SK-N-SH treated with all-trans-retinoic acid at 6 μM for 48 hours (cell line): Measurements from ENCODE around the gene TANGO2.

ENCODE experiments used
- ATAC-seq: fragments of 200-7000 bp; cut with Tn5 transposase; 3 replicates; pipeline ENCODE4 v1.9.1; 2020; ENCODE audit warnings: mild to moderate bottlenecking, moderate library complexity
- ARNTL ChIP-seq: fragments of 450-650 bp; formaldehyde crosslinking; IDR thresholded peaks from 2 replicates; pipeline ENCODE4 v1.5.0; 2020; ENCODE audit warnings: low read depth, mild to moderate bottlenecking, moderate library complexity, borderline replicate concordance
- BACH2 ChIP-seq: fragments of 250-450 bp; sonication (Bioruptor Pico); IDR thresholded peaks from 2 replicates; pipeline ENCODE4 v1.9.0; 2021; ENCODE audit warnings: mild to moderate bottlenecking, borderline replicate concordance
- CREB5 ChIP-seq: fragments of 250-450 bp; sonication (Bioruptor Pico); IDR thresholded peaks from 2 replicates; pipeline ENCODE4 v1.5.1; 2020; ENCODE audit warnings: low read depth, mild to moderate bottlenecking, moderate library complexity
- CSDC2 ChIP-seq: fragments of 250-450 bp; sonication (Bioruptor Pico); IDR thresholded peaks from 2 replicates; pipeline ENCODE4 v1.5.0; 2020; ENCODE audit warnings: mild to moderate bottlenecking, moderate library complexity
- ESRRG ChIP-seq: fragments of 250-450 bp; sonication (Bioruptor Pico); IDR thresholded peaks from 2 replicates; pipeline ENCODE4 v1.6.1; 2021; ENCODE audit warnings: mild to moderate bottlenecking
- GLIS3 ChIP-seq: fragments of 250-450 bp; sonication (Bioruptor Pico); IDR thresholded peaks from 2 replicates; pipeline ENCODE4 v1.5.0; 2020; ENCODE audit warnings: mild to moderate bottlenecking, moderate library complexity
- ISL1 ChIP-seq: fragments of 250-450 bp; sonication (Bioruptor Pico); IDR thresholded peaks from 2 replicates; pipeline ENCODE4 v2.1.2; 2022; ENCODE audit warnings: mild to moderate bottlenecking, moderate library complexity
- POU6F1 ChIP-seq: fragments of 250-450 bp; sonication (Bioruptor Pico); IDR thresholded peaks from 2 replicates; pipeline ENCODE4 v1.8.0; 2021; ENCODE audit warnings: low read depth, mild to moderate bottlenecking, moderate library complexity, borderline replicate concordance
- PPARA ChIP-seq: fragments of 250-450 bp; sonication (Bioruptor Pico); IDR thresholded peaks from 2 replicates; pipeline ENCODE4 v1.5.0; 2020; ENCODE audit warnings: mild to moderate bottlenecking, borderline replicate concordance
- RARB ChIP-seq: fragments of 250-450 bp; sonication (Bioruptor Pico); IDR thresholded peaks from 2 replicates; pipeline ENCODE4 v1.8.0; 2021; ENCODE audit warnings: mild to moderate bottlenecking, moderate library complexity
- TCF4 ChIP-seq: fragments of 250-450 bp; sonication (Bioruptor Pico); IDR thresholded peaks from 2 replicates; pipeline ENCODE4 v1.8.0; 2021; ENCODE audit warnings: mild to moderate bottlenecking, moderate library complexity, borderline replicate concordance
- TOX ChIP-seq: fragments of 250-450 bp; sonication (Bioruptor Pico); IDR thresholded peaks from 2 replicates; pipeline ENCODE4 v1.8.0; 2021; ENCODE audit warnings: mild to moderate bottlenecking, moderate library complexity, borderline replicate concordance
- TSHZ2 ChIP-seq: fragments of 250-450 bp; sonication (Bioruptor Pico); IDR thresholded peaks from 2 replicates; pipeline ENCODE4 v1.5.0; 2020; ENCODE audit warnings: mild to moderate bottlenecking, moderate library complexity
- ZC3H10 ChIP-seq: fragments of 250-450 bp; sonication (Bioruptor Pico); IDR thresholded peaks from 2 replicates; pipeline ENCODE4 v1.5.1; 2021; ENCODE audit warnings: mild to moderate bottlenecking, moderate library complexity
- ZFP3 ChIP-seq: fragments of 250-450 bp; sonication (Bioruptor Pico); IDR thresholded peaks from 2 replicates; pipeline ENCODE4 v1.5.0; 2020; ENCODE audit warnings: mild to moderate bottlenecking, moderate library complexity
- ZNF565 ChIP-seq: fragments of 450-650 bp; formaldehyde crosslinking; conservative IDR thresholded peaks from 2 replicates; pipeline ENCODE4 v1.5.0; 2020; ENCODE audit warnings: low read depth, mild to moderate bottlenecking, moderate library complexity
- ZNF8 ChIP-seq: fragments of 450-650 bp; formaldehyde crosslinking; IDR thresholded peaks from 2 replicates; pipeline ENCODE4 v1.5.0; 2020; ENCODE audit warnings: mild to moderate bottlenecking, moderate library complexity
- TF ChIP-seq, protein P1 (sequence below): fragments of 250-450 bp; sonication (Bioruptor Pico); IDR thresholded peaks from 2 replicates; pipeline ENCODE4 v1.5.1; 2021; ENCODE audit warnings: mild to moderate bottlenecking, moderate library complexity

Gene TANGO2

DNA sequence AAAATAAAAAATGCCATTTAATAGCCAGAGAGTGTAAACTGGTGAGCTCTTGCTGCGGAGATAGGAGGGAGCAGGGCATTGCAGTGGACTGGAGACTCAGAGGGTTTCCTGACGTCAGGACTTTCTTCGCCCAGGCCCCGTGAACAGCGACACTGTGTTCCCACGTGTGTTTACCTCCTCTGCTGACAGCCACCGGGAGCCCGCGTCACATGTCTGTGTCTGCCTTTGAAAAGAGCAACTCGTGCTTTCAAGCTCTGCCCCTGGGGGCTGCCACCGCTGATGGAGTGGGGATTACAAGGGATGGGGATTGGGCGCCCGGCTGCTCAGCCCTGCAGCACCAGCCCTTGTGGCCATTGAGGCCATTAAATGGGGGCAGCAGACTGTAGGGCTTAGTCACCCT, 3.3 kb downstream of the TANGO2 start:
- TF ChIP-seq CREB5 (CRISPR knock-in tag) (no peak), GLIS3 (CRISPR knock-in tag) (no peak), TOX (no peak), RARB (no peak), ZNF565 (CRISPR knock-in tag) (no peak), ARNTL (CRISPR knock-in tag) (no peak)
- TF ChIP-seq, protein P1, sequence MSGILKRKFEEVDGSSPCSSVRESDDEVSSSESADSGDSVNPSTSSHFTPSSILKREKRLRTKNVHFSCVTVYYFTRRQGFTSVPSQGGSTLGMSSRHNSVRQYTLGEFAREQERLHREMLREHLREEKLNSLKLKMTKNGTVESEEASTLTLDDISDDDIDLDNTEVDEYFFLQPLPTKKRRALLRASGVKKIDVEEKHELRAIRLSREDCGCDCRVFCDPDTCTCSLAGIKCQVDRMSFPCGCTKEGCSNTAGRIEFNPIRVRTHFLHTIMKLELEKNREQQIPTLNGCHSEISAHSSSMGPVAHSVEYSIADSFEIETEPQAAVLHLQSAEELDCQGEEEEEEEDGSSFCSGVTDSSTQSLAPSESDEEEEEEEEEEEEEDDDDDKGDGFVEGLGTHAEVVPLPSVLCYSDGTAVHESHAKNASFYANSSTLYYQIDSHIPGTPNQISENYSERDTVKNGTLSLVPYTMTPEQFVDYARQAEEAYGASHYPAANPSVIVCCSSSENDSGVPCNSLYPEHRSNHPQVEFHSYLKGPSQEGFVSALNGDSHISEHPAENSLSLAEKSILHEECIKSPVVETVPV (CRISPR knock-in tag) = no peak

DNA sequence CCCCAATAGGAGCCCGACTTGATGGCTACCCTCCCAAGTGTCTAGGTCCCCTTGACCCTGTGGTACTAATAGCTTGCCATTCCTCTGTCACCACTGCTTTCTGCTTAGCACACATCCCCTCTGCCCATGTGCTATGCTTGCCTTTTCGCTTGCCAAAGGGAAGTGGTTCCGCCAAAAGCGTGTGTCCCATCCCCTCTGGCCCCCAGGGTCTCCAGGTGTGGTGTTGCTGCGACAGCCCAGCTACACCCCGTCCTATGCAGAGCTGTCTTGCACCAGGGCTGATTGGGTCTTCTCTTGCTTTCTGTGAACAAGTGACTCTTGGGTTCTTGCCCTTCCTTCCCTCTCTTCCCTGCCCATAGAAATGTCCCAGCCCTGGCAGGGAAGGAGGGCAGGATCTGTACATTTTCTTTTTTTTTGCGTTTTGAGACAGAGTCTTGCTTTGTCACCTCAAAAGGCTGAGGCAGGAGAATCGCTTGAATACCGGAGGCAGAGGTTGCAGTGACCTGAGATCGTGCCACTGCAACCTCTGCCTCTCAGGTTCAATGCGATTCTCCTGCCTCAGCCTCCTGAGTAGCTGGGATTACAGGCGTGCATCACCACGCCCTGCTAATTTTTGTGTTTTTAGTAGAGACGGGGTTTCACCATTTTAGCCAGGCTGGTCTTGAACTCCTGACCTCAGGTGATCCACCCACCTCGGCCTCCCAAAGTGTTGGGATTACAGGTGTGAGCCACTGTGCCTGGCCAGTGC, 3.9 kb downstream of the TANGO2 start:
- ATAC-seq = no peak
- no peak for TF ChIP-seq RARB
- TF ChIP-seq ZFP3 = no peak
- TF ChIP-seq BACH2 = no peak
- TF ChIP-seq PPARA (CRISPR knock-in tag) = no peak
- TF ChIP-seq ARNTL (CRISPR knock-in tag) = no peak
- TF ChIP-seq CREB5 (CRISPR knock-in tag) = no peak
- TF ChIP-seq GLIS3 (CRISPR knock-in tag) = no peak
- no peak for TF ChIP-seq ESRRG (CRISPR knock-in tag)
- no peak for TF ChIP-seq ZC3H10 (CRISPR knock-in tag)
- TF ChIP-seq POU6F1 (CRISPR knock-in tag) = no peak
- TF ChIP-seq CSDC2 (CRISPR knock-in tag) = no peak
- no peak for TF ChIP-seq TSHZ2 (CRISPR knock-in tag)
- no peak for TF ChIP-seq ISL1 (CRISPR knock-in tag)
- TF ChIP-seq TCF4 = no peak
- TF ChIP-seq ZNF8 (CRISPR knock-in tag) = no peak
- TF ChIP-seq, all 23 proteins: peak for 0

More for the DNA sequence above, 3.3 kb downstream of the TANGO2 start:
- ATAC-seq = no peak

GRCh38 chr22:20025401-20026203, 4.7 kb downstream of the TANGO2 start:
- no peak for ATAC-seq
- TF ChIP-seq TCF4 (no peak), CREB5 (CRISPR knock-in tag) (no peak), ESRRG (CRISPR knock-in tag) (no peak)
